HEK293 (cell line): ENCODE data around the gene FER1L5.

ENCODE experiments used
- CTCF ChIA-PET: fragments of 350-600 bp; formaldehyde crosslinking; extraction: SDS; loops from one replicate; lab custom pipeline; 2021; ENCODE audit warnings: antibody characterized with exemption; lab: Yijun Ruan, JAX
- POLR2A ChIA-PET: fragments of 300-600 bp; formaldehyde crosslinking; extraction: SDS; loops from one replicate; lab custom pipeline; 2020; ENCODE audit warnings: antibody characterized with exemption, inconsistent platforms; lab: Yijun Ruan, JAX
- H3K27ac ChIP-seq: fragments of 200-500 bp; sonication (Bioruptor generic); 2 replicates; pipeline ENCODE4 v1.5.1; 2014; ENCODE audit warnings: low read depth, low read length, control low read depth, inconsistent platforms; ENCODE audit errors: extremely low read depth
- H3K36me3 ChIP-seq, 2 experiments: fragments of 200-500 bp in 1 of 2; sonication (Bioruptor generic) in 1 of 2; 1 replicate in 1 of 2; 2 replicates in 1 of 2; pipeline ENCODE4 v1.5.1; 2014 to 2017; ENCODE audit warnings: inconsistent platforms in 2 of 2, low read length in 2 of 2; ENCODE audit not compliant: control insufficient read depth in 2 of 2, insufficient read depth in 1 of 2
- H3K4me1 ChIP-seq: fragments of 200-500 bp; sonication (Bioruptor generic); 2 replicates; pipeline ENCODE4 v1.5.1; 2014; ENCODE audit warnings: mild to moderate bottlenecking, low read length, inconsistent platforms; ENCODE audit not compliant: control insufficient read depth, insufficient read depth
- H3K4me3 ChIP-seq: 2 replicates; pipeline ENCODE4 v1.5.1; 2011; ENCODE audit warnings: low read depth, mild to moderate bottlenecking, control low read depth, low read length, moderate library complexity
- H3K9me3 ChIP-seq: fragments of 200-500 bp; sonication (Bioruptor generic); 2 replicates; pipeline ENCODE4 v1.5.1; 2014; ENCODE audit warnings: low read depth, low read length, inconsistent platforms; ENCODE audit not compliant: control insufficient read depth, insufficient read depth
- ATF2 ChIP-seq: fragments of 450-650 bp; formaldehyde crosslinking; IDR thresholded peaks from 2 replicates; pipeline ENCODE4 v1.5.1; 2016; ENCODE audit warnings: missing biosample characterization, missing genetic modification characterization, low read depth
- GLIS2 ChIP-seq: fragments of 450-650 bp; formaldehyde crosslinking; IDR thresholded peaks from 2 replicates; pipeline ENCODE4 v1.5.1; 2016; ENCODE audit warnings: missing biosample characterization, missing genetic modification characterization
- HOXA7 ChIP-seq: sonication (generic); formaldehyde crosslinking; IDR thresholded peaks from 2 replicates; pipeline ENCODE4 v1.8.1; 2022; ENCODE audit warnings: missing genetic modification reagents, borderline replicate concordance
- SP7 ChIP-seq: fragments of 450-650 bp; formaldehyde crosslinking; IDR thresholded peaks from 2 replicates; pipeline ENCODE4 v1.5.1; 2016; ENCODE audit warnings: missing biosample characterization, missing genetic modification characterization
- TCF7L2 ChIP-seq: IDR thresholded peaks from 2 replicates; pipeline ENCODE4 v1.6.1; 2011; ENCODE audit warnings: low read depth, mild to moderate bottlenecking, inconsistent platforms, low read length, moderate library complexity, borderline replicate concordance
- ZNF133 ChIP-seq: fragments of 450-650 bp; formaldehyde crosslinking; IDR thresholded peaks from 2 replicates; pipeline ENCODE4 v1.5.1; 2016; ENCODE audit warnings: missing biosample characterization, missing genetic modification characterization
- ZNF155 ChIP-seq: fragments of 450-650 bp; formaldehyde crosslinking; IDR thresholded peaks from 2 replicates; pipeline ENCODE4 v1.5.1; 2016; ENCODE audit warnings: missing biosample characterization, missing genetic modification characterization
- ZNF157 ChIP-seq: fragments of 450-650 bp; formaldehyde crosslinking; IDR thresholded peaks from 2 replicates; pipeline ENCODE4 v1.5.1; 2016; ENCODE audit warnings: missing biosample characterization, missing genetic modification characterization
- ZNF2 ChIP-seq: fragments of 450-650 bp; formaldehyde crosslinking; IDR thresholded peaks from 2 replicates; pipeline ENCODE4 v1.5.1; 2016; ENCODE audit warnings: missing biosample characterization, missing genetic modification characterization
- ZNF223 ChIP-seq: fragments of 450-650 bp; formaldehyde crosslinking; IDR thresholded peaks from 2 replicates; pipeline ENCODE4 v1.5.1; 2016; ENCODE audit warnings: missing biosample characterization, missing genetic modification characterization
- ZNF266 ChIP-seq: fragments of 450-650 bp; formaldehyde crosslinking; IDR thresholded peaks from 2 replicates; pipeline ENCODE4 v1.5.1; 2016; ENCODE audit warnings: missing biosample characterization, missing genetic modification characterization, low read depth
- ZNF335 ChIP-seq: fragments of 450-650 bp; formaldehyde crosslinking; conservative IDR thresholded peaks from 2 replicates; pipeline ENCODE4 v1.5.1; 2016; ENCODE audit warnings: missing biosample characterization, missing genetic modification characterization
- ZNF37A ChIP-seq: fragments of 450-650 bp; IDR thresholded peaks from 2 replicates; pipeline ENCODE4 v1.5.1; 2018; ENCODE audit warnings: missing biosample characterization, missing genetic modification characterization
- ZNF473 ChIP-seq: fragments of 450-650 bp; formaldehyde crosslinking; IDR thresholded peaks from 2 replicates; pipeline ENCODE4 v1.5.1; 2017; ENCODE audit warnings: missing biosample characterization, missing genetic modification characterization
- ZNF48 ChIP-seq: fragments of 450-650 bp; formaldehyde crosslinking; IDR thresholded peaks from 2 replicates; pipeline ENCODE4 v1.5.1; 2016; ENCODE audit warnings: missing biosample characterization, missing genetic modification characterization
- ZNF585B ChIP-seq: fragments of 450-650 bp; formaldehyde crosslinking; IDR thresholded peaks from 2 replicates; pipeline ENCODE4 v1.5.1; 2016; ENCODE audit warnings: missing biosample characterization, missing genetic modification characterization
- ZNF600 ChIP-seq: fragments of 450-650 bp; formaldehyde crosslinking; IDR thresholded peaks from 2 replicates; pipeline ENCODE4 v1.5.1; 2016; ENCODE audit warnings: missing biosample characterization, missing genetic modification characterization
- ZNF621 ChIP-seq: fragments of 450-650 bp; formaldehyde crosslinking; IDR thresholded peaks from 2 replicates; pipeline ENCODE4 v1.5.1; 2017; ENCODE audit warnings: missing biosample characterization, missing genetic modification characterization
- ZNF626 ChIP-seq: fragments of 450-650 bp; sonication (Bioruptor Pico); formaldehyde crosslinking; IDR thresholded peaks from 2 replicates; pipeline ENCODE4 v1.5.1; 2018; ENCODE audit warnings: missing biosample characterization, missing genetic modification characterization, inconsistent platforms
- ZNF664 ChIP-seq: fragments of 450-650 bp; formaldehyde crosslinking; IDR thresholded peaks from 2 replicates; pipeline ENCODE4 v1.5.1; 2016; ENCODE audit warnings: missing biosample characterization, missing genetic modification characterization
- ZNF791 ChIP-seq: fragments of 450-650 bp; formaldehyde crosslinking; IDR thresholded peaks from 2 replicates; pipeline ENCODE4 v1.5.1; 2016; ENCODE audit warnings: missing biosample characterization, missing genetic modification characterization
- ZSCAN30 ChIP-seq: fragments of 450-650 bp; IDR thresholded peaks from 2 replicates; pipeline ENCODE4 v1.5.1; 2018; ENCODE audit warnings: missing biosample characterization, mild to moderate bottlenecking, missing genetic modification characterization, moderate library complexity
- TF ChIP-seq, protein P1 (sequence below): fragments of 450-650 bp; formaldehyde crosslinking; IDR thresholded peaks from 2 replicates; pipeline ENCODE4 v1.5.1; 2016; ENCODE audit warnings: missing biosample characterization, missing genetic modification characterization
- TF ChIP-seq, protein P2 (sequence below): fragments of 450-650 bp; formaldehyde crosslinking; IDR thresholded peaks from 2 replicates; pipeline ENCODE4 v1.5.1; 2017; ENCODE audit warnings: missing biosample characterization, missing genetic modification characterization

Gene FER1L5

DNA sequence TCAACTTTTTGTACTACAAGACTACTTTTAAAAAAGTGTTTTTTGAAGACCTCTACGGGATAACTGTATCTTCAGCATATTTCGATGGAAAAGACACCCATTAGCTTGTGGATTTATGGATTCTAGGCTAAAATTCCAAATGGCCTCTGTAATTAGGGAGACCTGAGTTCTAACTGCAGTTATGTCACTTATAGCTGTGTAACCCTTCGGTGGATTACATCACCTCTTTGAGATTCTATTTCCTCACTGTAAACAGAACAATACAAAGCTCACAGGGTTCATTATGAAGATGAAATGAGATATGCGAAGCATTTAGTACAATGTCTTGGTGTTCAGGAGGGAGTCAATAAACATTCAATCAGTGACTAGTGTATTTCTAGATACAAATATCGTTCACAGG is 73.1 kb downstream of the FER1L5 start (continued):
- TF ChIP-seq, protein P1, sequence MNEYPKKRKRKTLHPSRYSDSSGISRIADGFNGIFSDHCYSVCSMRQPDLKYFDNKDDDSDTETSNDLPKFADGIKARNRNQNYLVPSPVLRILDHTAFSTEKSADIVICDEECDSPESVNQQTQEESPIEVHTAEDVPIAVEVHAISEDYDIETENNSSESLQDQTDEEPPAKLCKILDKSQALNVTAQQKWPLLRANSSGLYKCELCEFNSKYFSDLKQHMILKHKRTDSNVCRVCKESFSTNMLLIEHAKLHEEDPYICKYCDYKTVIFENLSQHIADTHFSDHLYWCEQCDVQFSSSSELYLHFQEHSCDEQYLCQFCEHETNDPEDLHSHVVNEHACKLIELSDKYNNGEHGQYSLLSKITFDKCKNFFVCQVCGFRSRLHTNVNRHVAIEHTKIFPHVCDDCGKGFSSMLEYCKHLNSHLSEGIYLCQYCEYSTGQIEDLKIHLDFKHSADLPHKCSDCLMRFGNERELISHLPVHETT (tag by site-specific recombination) = peak; percentile 50; the same call in 1 of the 2 replicates
- no peak for TF ChIP-seq HOXA7
- no peak for TF ChIP-seq ZNF157
- TF ChIP-seq ZNF37A = no peak
- peak; percentile 73 for TF ChIP-seq SP7 (tag by site-specific recombination)
- TF ChIP-seq, protein P2, sequence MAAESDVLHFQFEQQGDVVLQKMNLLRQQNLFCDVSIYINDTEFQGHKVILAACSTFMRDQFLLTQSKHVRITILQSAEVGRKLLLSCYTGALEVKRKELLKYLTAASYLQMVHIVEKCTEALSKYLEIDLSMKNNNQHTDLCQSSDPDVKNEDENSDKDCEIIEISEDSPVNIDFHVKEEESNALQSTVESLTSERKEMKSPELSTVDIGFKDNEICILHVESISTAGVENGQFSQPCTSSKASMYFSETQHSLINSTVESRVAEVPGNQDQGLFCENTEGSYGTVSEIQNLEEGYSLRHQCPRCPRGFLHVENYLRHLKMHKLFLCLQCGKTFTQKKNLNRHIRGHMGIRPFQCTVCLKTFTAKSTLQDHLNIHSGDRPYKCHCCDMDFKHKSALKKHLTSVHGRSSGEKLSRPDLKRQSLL = no peak
- TF ChIP-seq ZNF600 (tag by site-specific recombination) = 0 out of 2 replicates have a peak, but pooled peaks have one; percentile 32
- no peak for TF ChIP-seq ZNF223 (tag by site-specific recombination)
- no peak for TF ChIP-seq ZNF155 (tag by site-specific recombination)
- TF ChIP-seq ZNF335 (tag by site-specific recombination) = 0 out of 2 replicates have a peak, but pooled peaks have one; percentile 11
- no peak for TF ChIP-seq ZNF48 (tag by site-specific recombination)

GRCh38 chr2:96716388-96716787 is 73.8 kb downstream of the FER1L5 start:
- CTCF ChIA-PET = interaction anchor here (0.6 kb wide), 1 partner anchor 51 kb away, joined by 3 read pairs; no protein-coding TSS in a partner anchor
- H3K4me1 ChIP-seq = peaks cover 3% of the 10 kb centered on the region
- POLR2A ChIA-PET = interaction anchor here (0.6 kb wide), 1 partner anchor 12 kb away, joined by 9 read pairs; no protein-coding TSS in a partner anchor
- no peak for TF ChIP-seq ZSCAN30 (tag by site-specific recombination)
- peak; percentile 93 for TF ChIP-seq ZNF664
- no peak for TF ChIP-seq ZNF585B
- TF ChIP-seq ZNF626 (tag by site-specific recombination) = no peak
- TF ChIP-seq, all 188 proteins: peak for 1
- no peaks in the 10 kb centered on the region for H3K9me3 ChIP-seq
- no peak overlapping the region for H3K4me3 ChIP-seq
- peaks cover 9 to 28% of the 10 kb centered on the region in 2 experiments for H3K36me3 ChIP-seq
- H3K27ac ChIP-seq = no peak overlapping the region

GRCh38 chr2:96726131-96726530 is 83.6 kb downstream of the FER1L5 start:
- ChIA-PET POLR2A (no interaction called here), CTCF (interaction anchor here (1.4 kb wide), 1 partner anchor 10 kb away, joined by 4 read pairs; no protein-coding TSS in a partner anchor)
- no peak overlapping the region for H3K27ac ChIP-seq
- H3K4me1 ChIP-seq = no peaks in the 10 kb centered on the region
- peaks cover 51 to 53% of the 10 kb centered on the region in 2 experiments for H3K36me3 ChIP-seq
- no peak overlapping the region for H3K4me3 ChIP-seq
- no peaks in the 10 kb centered on the region for H3K9me3 ChIP-seq
- TF ChIP-seq ATF2 (tag by site-specific recombination) (no peak), ZSCAN30 (tag by site-specific recombination) (no peak), ZNF473 (no peak), GLIS2 (tag by site-specific recombination) (no peak), ZNF791 (tag by site-specific recombination) (no peak), ZNF266 (tag by site-specific recombination) (no peak), ZNF2 (tag by site-specific recombination) (no peak), TCF7L2 (no peak), ZNF335 (tag by site-specific recombination) (no peak), ZNF133 (tag by site-specific recombination) (no peak), ZNF600 (tag by site-specific recombination) (no peak), ZNF621 (tag by site-specific recombination) (no peak)
